Measurements from ENCODE around the gene PCSK6.

The PCSK6 gene

DNA sequence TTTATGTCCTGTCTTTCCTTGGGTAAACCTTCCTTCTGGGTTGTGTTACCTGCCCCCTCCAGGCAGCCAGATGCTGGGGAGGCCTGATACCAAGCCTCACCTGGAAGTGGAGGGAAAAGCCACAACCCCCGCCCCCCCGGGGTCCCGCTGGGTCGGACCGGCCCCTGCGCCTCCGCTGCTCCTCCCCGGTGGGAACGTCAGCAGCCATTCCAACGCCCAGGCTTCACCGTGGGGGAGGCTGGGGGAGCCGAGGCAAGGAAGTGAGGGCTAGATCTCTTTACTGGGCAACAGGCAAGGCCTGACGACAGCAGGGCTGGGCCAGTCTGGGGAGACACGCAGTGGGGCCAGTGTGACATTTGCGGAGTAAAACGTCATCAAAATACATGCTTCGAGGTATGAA, 141.5 kb downstream of the PCSK6 start:
- H3K4me1 ChIP-seq (ENCODE audit: insufficient read depth, low read length): peaks cover 18% of the 10 kb centered on the region
- H3K9me3 ChIP-seq (ENCODE audit: insufficient read depth, low read length, severe bottlenecking): no peaks in the 10 kb centered on the region
- H3K36me3 ChIP-seq (ENCODE audit: insufficient read depth, low read length): no peaks in the 10 kb centered on the region
- H3K4me3 ChIP-seq (ENCODE audit: low read depth in 1 of 2, low read length in 2 of 2): no peak overlapping the region
- TF ChIP-seq EZH2 (IDR thresholded peaks at IDR 0.05; ENCODE audit: borderline replicate concordance, low read depth, low read length, severe bottlenecking): no peak
- TF ChIP-seq, protein P1, sequence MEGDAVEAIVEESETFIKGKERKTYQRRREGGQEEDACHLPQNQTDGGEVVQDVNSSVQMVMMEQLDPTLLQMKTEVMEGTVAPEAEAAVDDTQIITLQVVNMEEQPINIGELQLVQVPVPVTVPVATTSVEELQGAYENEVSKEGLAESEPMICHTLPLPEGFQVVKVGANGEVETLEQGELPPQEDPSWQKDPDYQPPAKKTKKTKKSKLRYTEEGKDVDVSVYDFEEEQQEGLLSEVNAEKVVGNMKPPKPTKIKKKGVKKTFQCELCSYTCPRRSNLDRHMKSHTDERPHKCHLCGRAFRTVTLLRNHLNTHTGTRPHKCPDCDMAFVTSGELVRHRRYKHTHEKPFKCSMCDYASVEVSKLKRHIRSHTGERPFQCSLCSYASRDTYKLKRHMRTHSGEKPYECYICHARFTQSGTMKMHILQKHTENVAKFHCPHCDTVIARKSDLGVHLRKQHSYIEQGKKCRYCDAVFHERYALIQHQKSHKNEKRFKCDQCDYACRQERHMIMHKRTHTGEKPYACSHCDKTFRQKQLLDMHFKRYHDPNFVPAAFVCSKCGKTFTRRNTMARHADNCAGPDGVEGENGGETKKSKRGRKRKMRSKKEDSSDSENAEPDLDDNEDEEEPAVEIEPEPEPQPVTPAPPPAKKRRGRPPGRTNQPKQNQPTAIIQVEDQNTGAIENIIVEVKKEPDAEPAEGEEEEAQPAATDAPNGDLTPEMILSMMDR (IDR thresholded peaks at IDR 0.05; ENCODE audit: borderline replicate concordance, extremely low read depth, low read length, poor library complexity, severe bottlenecking): no peak
- no peaks in the 10 kb centered on the region for H3K79me2 ChIP-seq (ENCODE audit: insufficient read depth, low read length)
- ATAC-seq (ENCODE audit: insufficient read depth, low read depth) (no peak), DNase-seq (no peak)
- no peak overlapping the region for H3K4me2 ChIP-seq (ENCODE audit: insufficient read depth, low read length)
- H2AFZ ChIP-seq (ENCODE audit: low read depth, low read length): no peak overlapping the region
- no peaks in the 10 kb centered on the region for H4K20me1 ChIP-seq (ENCODE audit: insufficient read depth, low read length)
- no peak overlapping the region for H3K9ac ChIP-seq (ENCODE audit: low read depth, low read length)
- H3K27ac ChIP-seq (ENCODE audit: low read length): no peak overlapping the region; the same call in 1 of the 2 replicates
- no peaks in the 10 kb centered on the region for H3K27me3 ChIP-seq (ENCODE audit: insufficient read depth, low read length, poor library complexity)

DNA sequence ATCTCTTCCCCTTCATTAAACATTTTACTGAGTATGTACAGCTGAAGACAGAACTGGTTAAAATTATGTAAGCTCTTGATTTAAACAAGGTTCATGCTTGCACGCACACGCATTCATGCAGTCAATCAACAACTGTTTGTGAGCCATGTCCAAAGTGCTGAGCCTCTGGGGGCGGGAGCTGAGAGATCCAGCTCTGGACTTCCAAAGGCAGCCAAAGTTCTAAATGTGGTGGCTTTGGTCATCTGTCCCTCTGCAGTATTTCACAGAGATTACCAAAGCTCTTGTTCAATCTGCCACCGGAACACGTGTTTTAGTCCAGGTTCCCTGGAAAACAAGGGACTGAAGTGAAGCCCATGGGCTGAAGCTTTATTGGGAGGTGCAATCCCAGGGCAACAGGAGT, 142.1 kb downstream of the PCSK6 start:
- Histone ChIP-seq H3K27ac (ENCODE audit: low read length) (no peak overlapping the region), H3K9ac (ENCODE audit: low read depth, low read length) (no peak overlapping the region)
- no peak for ATAC-seq (ENCODE audit: insufficient read depth, low read depth)

DNA sequence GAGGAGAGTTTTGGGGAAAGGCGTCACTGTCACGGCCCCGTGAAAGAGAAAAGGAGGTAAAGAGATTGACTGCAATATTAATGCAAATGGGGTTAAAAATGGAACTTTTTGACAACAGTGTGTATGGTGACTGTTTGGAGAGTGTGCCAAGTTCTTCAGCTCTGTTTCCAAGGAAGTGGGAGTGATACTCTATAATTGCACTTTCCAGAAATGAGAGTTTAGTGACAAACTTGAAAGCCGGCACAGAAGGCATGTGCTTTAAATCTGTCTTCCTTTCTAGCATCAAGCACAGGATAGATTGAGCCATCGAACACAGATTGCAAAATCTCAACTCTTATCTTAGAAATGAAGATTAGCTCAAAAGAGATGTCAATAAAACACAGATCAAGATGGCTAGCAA, 142.6 kb downstream of the PCSK6 start:
- TF ChIP-seq, protein P1 (IDR thresholded peaks at IDR 0.05; ENCODE audit: borderline replicate concordance, extremely low read depth, low read length, poor library complexity, severe bottlenecking): no peak
- TF ChIP-seq EZH2 (IDR thresholded peaks at IDR 0.05; ENCODE audit: borderline replicate concordance, low read depth, low read length, severe bottlenecking): no peak
- H3K79me2 ChIP-seq (ENCODE audit: insufficient read depth, low read length): no peaks in the 10 kb centered on the region
- no peak overlapping the region for H2AFZ ChIP-seq (ENCODE audit: low read depth, low read length)
- H3K27ac ChIP-seq (ENCODE audit: low read length): no peak overlapping the region
- DNase-seq (no peak), ATAC-seq (ENCODE audit: insufficient read depth, low read depth) (no peak)
- no peak overlapping the region for H3K4me2 ChIP-seq (ENCODE audit: insufficient read depth, low read length)
- H3K27me3 ChIP-seq (ENCODE audit: insufficient read depth, low read length, poor library complexity): no peaks in the 10 kb centered on the region
- no peaks in the 10 kb centered on the region for H3K36me3 ChIP-seq (ENCODE audit: insufficient read depth, low read length)
- no peaks in the 10 kb centered on the region for H3K9me3 ChIP-seq (ENCODE audit: insufficient read depth, low read length, severe bottlenecking)
- H3K4me1 ChIP-seq (ENCODE audit: insufficient read depth, low read length): peaks cover 18% of the 10 kb centered on the region
- no peak overlapping the region for H3K9ac ChIP-seq (ENCODE audit: low read depth, low read length)
- H3K4me3 ChIP-seq (ENCODE audit: low read depth in 1 of 2, low read length in 2 of 2): no peak overlapping the region
- no peaks in the 10 kb centered on the region for H4K20me1 ChIP-seq (ENCODE audit: insufficient read depth, low read length)

More for the DNA sequence above, 142.1 kb downstream of the PCSK6 start:
- DNase-seq: no peak
- TF ChIP-seq, protein P1 (IDR thresholded peaks at IDR 0.05; ENCODE audit: borderline replicate concordance, extremely low read depth, low read length, poor library complexity, severe bottlenecking): no peak
- no peak for TF ChIP-seq EZH2 (IDR thresholded peaks at IDR 0.05; ENCODE audit: borderline replicate concordance, low read depth, low read length, severe bottlenecking)
- H3K9me3 ChIP-seq (ENCODE audit: insufficient read depth, low read length, severe bottlenecking): no peaks in the 10 kb centered on the region
- no peaks in the 10 kb centered on the region for H3K27me3 ChIP-seq (ENCODE audit: insufficient read depth, low read length, poor library complexity)
- H4K20me1 ChIP-seq (ENCODE audit: insufficient read depth, low read length): no peaks in the 10 kb centered on the region
- peaks cover 18% of the 10 kb centered on the region for H3K4me1 ChIP-seq (ENCODE audit: insufficient read depth, low read length)
- H3K4me3 ChIP-seq (ENCODE audit: low read depth in 1 of 2, low read length in 2 of 2): no peak overlapping the region
- H3K4me2 ChIP-seq (ENCODE audit: insufficient read depth, low read length): no peak overlapping the region
- H3K36me3 ChIP-seq (ENCODE audit: insufficient read depth, low read length): no peaks in the 10 kb centered on the region
- H3K79me2 ChIP-seq (ENCODE audit: insufficient read depth, low read length): no peaks in the 10 kb centered on the region
- no peak overlapping the region for H2AFZ ChIP-seq (ENCODE audit: low read depth, low read length)

DNA sequence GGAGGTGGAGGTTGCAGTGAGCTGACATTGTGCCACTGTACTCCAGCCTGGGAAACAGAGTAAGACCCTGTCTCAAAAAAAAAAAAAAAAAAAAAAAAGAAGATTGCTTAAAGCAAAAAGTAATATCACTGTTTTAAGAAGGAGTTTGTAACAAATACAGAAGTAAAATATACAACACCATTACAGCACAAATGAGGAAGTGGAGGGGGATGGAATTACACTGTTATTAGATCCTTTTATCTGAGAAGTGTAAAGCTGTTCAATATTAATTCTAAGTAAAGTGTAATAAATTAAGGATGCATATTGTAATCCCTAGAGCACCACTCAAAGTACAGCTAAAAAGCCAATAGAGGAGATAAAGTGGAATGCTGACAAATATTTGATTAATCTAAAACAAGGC, 147.5 kb downstream of the PCSK6 start:
- Histone ChIP-seq H4K20me1 (ENCODE audit: insufficient read depth, low read length) (no peaks in the 10 kb centered on the region), H3K27ac (ENCODE audit: low read length) (no peak overlapping the region), H3K4me3 (ENCODE audit: low read depth in 1 of 2, low read length in 2 of 2) (no peak overlapping the region), H3K27me3 (ENCODE audit: insufficient read depth, low read length, poor library complexity) (no peaks in the 10 kb centered on the region), H3K9me3 (ENCODE audit: insufficient read depth, low read length, severe bottlenecking) (no peaks in the 10 kb centered on the region), H3K36me3 (ENCODE audit: insufficient read depth, low read length) (no peaks in the 10 kb centered on the region), H3K79me2 (ENCODE audit: insufficient read depth, low read length) (no peaks in the 10 kb centered on the region), H3K4me1 (ENCODE audit: insufficient read depth, low read length) (peaks cover 34% of the 10 kb centered on the region), H3K4me2 (ENCODE audit: insufficient read depth, low read length) (no peak overlapping the region), H3K9ac (ENCODE audit: low read depth, low read length) (no peak overlapping the region), H2AFZ (ENCODE audit: low read depth, low read length) (no peak overlapping the region)
- ATAC-seq (ENCODE audit: insufficient read depth, low read depth) (no peak), DNase-seq (no peak)
- TF ChIP-seq, protein P1 (IDR thresholded peaks at IDR 0.05; ENCODE audit: borderline replicate concordance, extremely low read depth, low read length, poor library complexity, severe bottlenecking): no peak
- TF ChIP-seq EZH2 (IDR thresholded peaks at IDR 0.05; ENCODE audit: borderline replicate concordance, low read depth, low read length, severe bottlenecking): no peak
